H1 (cell line): ENCODE data around the gene GIPR.

ENCODE experiments used
- CTCF ChIP-seq, 3 experiments: IDR thresholded peaks; 1 replicate in 2 of 3; 2 replicates in 1 of 3; pipeline versions ENCODE4 v1.5.1 to v1.6.1; 2011; ENCODE audit warnings: low read length in 3 of 3, mild to moderate bottlenecking in 3 of 3, inconsistent platforms in 2 of 3, low read depth in 1 of 3, moderate library complexity in 1 of 3; ENCODE audit not compliant: insufficient read depth in 1 of 3; ENCODE audit errors: control extremely low read depth in 1 of 3
- EZH2 ChIP-seq: fragments of 200-600 bp; sonication (generic); IDR thresholded peaks from 2 replicates; pipeline ENCODE4 v1.7.1; 2012; ENCODE audit warnings: low read depth, mild to moderate bottlenecking, moderate library complexity, low read length, inconsistent platforms; ENCODE audit not compliant: severe bottlenecking
- NANOG ChIP-seq: IDR thresholded peaks from 2 replicates; pipeline ENCODE4 v1.6.1; 2011; ENCODE audit warnings: low read length, low read depth, mild to moderate bottlenecking, inconsistent platforms; ENCODE audit not compliant: insufficient read depth, poor library complexity, severe bottlenecking
- POLR2A ChIP-seq, 2 experiments: IDR thresholded peaks; 1 replicate in 1 of 2; 2 replicates in 1 of 2; pipeline ENCODE4 v1.6.1; 2011; ENCODE audit warnings: low read depth in 2 of 2, low read length in 2 of 2, mild to moderate bottlenecking in 2 of 2; ENCODE audit errors: control extremely low read depth in 1 of 2
- POLR2AphosphoS5 ChIP-seq: IDR thresholded peaks from 2 replicates; pipeline ENCODE4 v1.6.1; 2011; ENCODE audit warnings: low read depth, low read length
- RNF2 ChIP-seq: fragments of 200-900, 300-1000 bp; sonication (generic); IDR thresholded peaks from 2 replicates; pipeline ENCODE4 v1.7.1; 2016; ENCODE audit warnings: borderline replicate concordance, low read depth, mild to moderate bottlenecking, antibody characterized with exemption, low read length; ENCODE audit not compliant: poor library complexity, severe bottlenecking; ENCODE audit errors: missing control alignments
- SIX5 ChIP-seq: IDR thresholded peaks from 2 replicates; pipeline ENCODE4 v1.6.1; 2011; ENCODE audit warnings: mild to moderate bottlenecking, low read depth, low read length
- SP1 ChIP-seq: IDR thresholded peaks from 2 replicates; pipeline ENCODE4 v1.6.1; 2011; ENCODE audit warnings: low read depth, low read length
- TCF12 ChIP-seq: IDR thresholded peaks from 2 replicates; pipeline ENCODE4 v1.6.1; 2011; ENCODE audit warnings: low read depth, mild to moderate bottlenecking, low read length
- TEAD4 ChIP-seq: IDR thresholded peaks from 2 replicates; pipeline ENCODE4 v1.6.1; 2012; ENCODE audit warnings: low read depth, low read length, inconsistent platforms, mixed read lengths

DNA sequence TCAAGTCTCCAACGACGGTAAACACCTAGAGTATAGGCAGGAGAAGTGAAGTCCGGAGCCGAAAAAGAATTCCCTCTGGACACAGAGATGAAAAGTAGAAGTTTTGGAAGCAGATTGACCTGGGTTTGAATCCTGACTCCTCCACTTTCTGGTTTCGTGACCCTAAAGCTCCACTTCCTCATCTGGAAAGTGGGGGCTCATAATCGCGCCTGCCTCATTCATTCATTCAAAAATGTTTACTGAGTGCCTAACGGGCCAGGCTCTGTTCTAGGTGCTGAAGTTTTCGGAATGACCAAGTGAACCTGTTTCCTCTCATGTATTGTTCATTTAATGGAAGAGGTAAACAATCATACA lies 21.7 kb upstream of the GIPR start:
- TF ChIP-seq CTCF (IDR thresholded peaks at IDR 0.05; ENCODE audit: control extremely low read depth in 1 of 3, insufficient read depth in 1 of 3, low read depth in 1 of 3, low read length in 3 of 3), result no peak
- no peak for TF ChIP-seq SP1
- no peak for TF ChIP-seq TCF12
- no peak for TF ChIP-seq RNF2
- TF ChIP-seq EZH2, result no peak
- no peak for TF ChIP-seq NANOG
- no peak for TF ChIP-seq TEAD4
- TF ChIP-seq POLR2AphosphoS5, result no peak
- TF ChIP-seq SIX5, result no peak
- no peak for TF ChIP-seq POLR2A (IDR thresholded peaks at IDR 0.05; ENCODE audit: control extremely low read depth in 1 of 2, low read depth in 2 of 2, low read length in 2 of 2)
